ENCODE results near the gene NINL.

Gene NINL

GRCh38 chr20:25499031-25499430 is 86.3 kb downstream of the NINL start:
- no peak for DNase-seq

GRCh38 chr20:25498280-25498606 is 87.1 kb downstream of the NINL start:
- DNase-seq: no peak

GRCh38 chr20:25497586-25498279 is 87.6 kb downstream of the NINL start:
- DNase-seq: no peak

GRCh38 chr20:25496968-25497401 is 88.3 kb downstream of the NINL start:
- DNase-seq: no peak

GRCh38 chr20:25496165-25496967 is 89.0 kb downstream of the NINL start:
- DNase-seq: no peak

GRCh38 chr20:25495189-25495824 is 90.0 kb downstream of the NINL start:
- DNase-seq: no peak

GRCh38 chr20:25494506-25495188 is 90.7 kb downstream of the NINL start:
- DNase-seq: no peak

- no peak for DNase-seq
Measured at GRCh38 chr20:25493748-25494505, 91.4 kb downstream of the NINL start.

- no peak for DNase-seq
Measured at GRCh38 chr20:25493137-25493536, 92.2 kb downstream of the NINL start.

- no peak for DNase-seq
Measured at GRCh38 chr20:25491446-25492038, 93.8 kb downstream of the NINL start.

GRCh38 chr20:25490656-25491445 is 94.5 kb downstream of the NINL start:
- DNase-seq: no peak

GRCh38 chr20:25489221-25489871 is 96.0 kb downstream of the NINL start:
- DNase-seq: no peak

- no peak for DNase-seq
Measured at GRCh38 chr20:25487975-25488374, 97.4 kb downstream of the NINL start.

GRCh38 chr20:25487306-25487705 is 98.0 kb downstream of the NINL start:
- no peak for DNase-seq

- no peak for DNase-seq
Measured at GRCh38 chr20:25486377-25486776, 99.0 kb downstream of the NINL start.

- DNase-seq: no peak
Measured at GRCh38 chr20:25485872-25486271, 99.5 kb downstream of the NINL start.

- DNase-seq: no peak
Measured at GRCh38 chr20:25484911-25485511, 100.3 kb downstream of the NINL start.

GRCh38 chr20:25484224-25484846 is 101.0 kb downstream of the NINL start:
- no peak for DNase-seq

GRCh38 chr20:25483431-25484132 is 101.7 kb downstream of the NINL start:
- DNase-seq: no peak
